Measurements from ENCODE around the gene MUC4. TPM values are rescaled to one million over a fixed set of nuclear protein-coding genes. Genes with fewer than 3 reads are reported as not detected.
"Not testable (repeated sequence)": the region's sequence is repeated elsewhere in the genome, so short reads cannot be mapped to it uniquely, and the experiment has no call there.

The MUC4 gene
- total RNA-seq, 4 donors from 2014 or later = 0.19 to 3.0 (median 0.47) TPM; not detected in 1

DNA sequence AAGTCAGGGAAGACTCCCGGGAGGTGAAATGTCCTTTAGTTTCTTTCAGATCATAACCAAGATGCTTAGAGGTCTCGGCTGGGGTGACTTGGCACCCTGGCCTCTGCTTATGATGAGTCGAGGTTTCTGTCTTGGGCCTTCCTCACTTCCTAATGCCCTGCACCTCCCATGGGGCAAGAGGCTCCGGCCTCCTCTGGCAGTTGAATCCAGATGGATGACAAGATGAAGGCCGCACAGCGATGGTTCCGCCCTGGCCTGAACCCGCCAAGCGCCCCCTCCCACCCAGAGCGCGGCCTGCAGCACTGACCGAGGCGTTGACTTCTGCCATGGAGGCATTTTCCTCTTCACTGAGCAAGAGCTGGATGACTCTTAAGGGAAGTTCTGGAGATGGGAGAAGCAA, 59.7 kb downstream of the MUC4 start:
- Histone ChIP-seq H3K27ac (no peak overlapping the region), H3K9me3 (no peaks in the 10 kb centered on the region), H3K27me3 (peaks cover 81% of the 10 kb centered on the region), H3K36me3 (no peaks in the 10 kb centered on the region), H3K4me1 (peaks cover 0 to 10% (median 3%) of the 10 kb centered on the region in 3 donors), H3K4me3 (no peak overlapping the region)
- WGBS, 2 donors (ENCODE audit: low coverage in 1 of 2) = no CpG with 5 or more reads among the region's 13 CpGs
- no peak for ATAC-seq
- TF ChIP-seq POLR2A (IDR thresholded peaks at IDR 0.05) (no peak), POLR2AphosphoS5 (IDR thresholded peaks at IDR 0.05) (no peak), CTCF (IDR thresholded peaks at IDR 0.05) (no peak), EP300 (IDR thresholded peaks at IDR 0.05) (no peak)

- Histone ChIP-seq H3K27ac (no peak overlapping the region), H3K36me3 (no peaks in the 10 kb centered on the region), H3K4me1 (peaks cover 0 to 6% (median 3%) of the 10 kb centered on the region in 3 donors), H3K27me3 (peaks cover 76% of the 10 kb centered on the region), H3K4me3 (no peak overlapping the region), H3K9me3 (no peaks in the 10 kb centered on the region)
- TF ChIP-seq CTCF (IDR thresholded peaks at IDR 0.05) (no peak), EP300 (IDR thresholded peaks at IDR 0.05) (no peak), POLR2A (IDR thresholded peaks at IDR 0.05) (no peak), POLR2AphosphoS5 (IDR thresholded peaks at IDR 0.05) (no peak)
- WGBS, 2 donors (ENCODE audit: low coverage in 1 of 2) = 82 to 95% methylated on average over 4 to 6 of the region's 7 CpGs
- no peak for ATAC-seq
Measured at GRCh38 chr3:195751560-195751959, 60.2 kb downstream of the MUC4 start.

DNA sequence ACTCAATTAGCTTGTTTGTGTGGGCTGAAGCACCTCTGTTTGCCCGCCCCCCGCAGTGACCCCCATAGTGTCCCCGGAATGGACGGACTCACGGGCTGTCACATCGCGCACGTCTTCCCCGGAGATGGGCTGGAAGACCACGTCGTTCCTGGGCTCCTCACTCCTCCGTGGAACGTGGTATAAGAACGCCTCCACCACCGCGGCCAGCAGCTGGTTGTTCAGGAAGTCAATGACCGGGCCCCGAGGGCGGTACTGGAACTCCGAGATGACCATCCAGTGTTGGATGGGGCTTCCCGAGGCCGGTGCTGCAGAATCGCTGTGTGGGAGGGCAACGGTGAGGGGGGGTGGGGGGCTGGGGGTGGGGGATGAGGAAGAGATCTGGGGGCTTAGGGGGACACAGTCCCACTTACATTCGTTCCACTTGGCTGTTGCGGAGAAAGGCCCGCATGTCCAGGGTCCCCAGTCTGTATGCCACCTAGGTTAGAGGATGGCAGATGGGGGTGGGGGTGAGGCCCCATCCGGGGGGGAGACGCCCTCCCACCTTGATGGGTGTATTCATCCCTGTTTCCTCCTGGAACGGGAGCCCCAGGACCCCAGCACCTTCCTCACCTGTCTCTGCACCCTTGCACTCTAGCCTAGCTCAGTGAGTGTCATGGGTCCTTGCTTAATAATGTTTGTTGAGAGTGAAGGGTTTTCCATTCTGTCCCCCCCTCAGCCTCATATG, 60.8 kb downstream of the MUC4 start:
- Histone ChIP-seq H3K4me1 (peaks cover 0 to 6% (median 3%) of the 10 kb centered on the region in 3 donors), H3K27me3 (peaks cover 69% of the 10 kb centered on the region), H3K27ac (no peak overlapping the region), H3K36me3 (no peaks in the 10 kb centered on the region), H3K9me3 (no peaks in the 10 kb centered on the region), H3K4me3 (no peak overlapping the region)
- WGBS, 2 donors (ENCODE audit: low coverage in 1 of 2) = 79 to 100% methylated on average over 1 to 2 of the region's 30 CpGs
- ATAC-seq = no peak
- TF ChIP-seq POLR2A (IDR thresholded peaks at IDR 0.05) = no peak
- no peak for TF ChIP-seq POLR2AphosphoS5 (IDR thresholded peaks at IDR 0.05)
- TF ChIP-seq CTCF (IDR thresholded peaks at IDR 0.05) = no peak
- no peak for TF ChIP-seq EP300 (IDR thresholded peaks at IDR 0.05)

GRCh38 chr3:195749101-195749500, 62.6 kb downstream of the MUC4 start:
- ATAC-seq, H3K9me3 ChIP-seq, H3K4me1 ChIP-seq, H3K36me3 ChIP-seq, H3K27ac ChIP-seq, H3K4me3 ChIP-seq: not testable (repeated sequence)
- 70 to 83% methylated on average over 5 of the region's 5 CpGs for WGBS, 2 donors (ENCODE audit: low coverage in 1 of 2)
- H3K27me3 ChIP-seq = peaks cover 54% of the 10 kb centered on the region

DNA sequence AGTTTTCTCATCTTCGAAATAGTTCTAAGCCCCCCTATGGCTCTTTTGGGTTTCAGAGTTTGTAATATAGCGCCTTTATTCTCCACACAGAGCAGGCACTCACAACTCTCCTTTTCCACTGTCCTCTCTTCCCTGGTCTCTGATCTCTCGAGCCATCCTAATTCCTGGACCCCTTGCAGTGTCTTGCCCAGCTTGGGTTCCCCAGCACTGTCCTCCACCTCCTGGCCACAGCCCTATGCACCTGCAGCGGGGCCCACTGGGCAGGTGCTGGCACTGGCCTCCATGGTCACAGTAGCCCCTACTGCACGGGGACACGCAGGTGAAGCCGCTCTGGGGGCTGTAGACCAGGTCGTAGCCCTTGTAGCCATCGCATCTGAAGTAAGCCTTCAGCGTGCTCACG, 63.1 kb downstream of the MUC4 start:
- Histone ChIP-seq H3K9me3 (no peaks in the 10 kb centered on the region), H3K27me3 (peaks cover 49% of the 10 kb centered on the region), H3K4me1 (peaks cover 0 to 6% (median 3%) of the 10 kb centered on the region in 3 donors), H3K27ac (no peak overlapping the region), H3K4me3 (no peak overlapping the region), H3K36me3 (no peaks in the 10 kb centered on the region)
- TF ChIP-seq CTCF (IDR thresholded peaks at IDR 0.05) = no peak
- TF ChIP-seq POLR2AphosphoS5 (IDR thresholded peaks at IDR 0.05) = no peak
- TF ChIP-seq POLR2A (IDR thresholded peaks at IDR 0.05) = no peak
- TF ChIP-seq EP300 (IDR thresholded peaks at IDR 0.05) = no peak
- 91 to 96% methylated on average over 7 to 11 of the region's 11 CpGs for WGBS, 2 donors (ENCODE audit: low coverage in 1 of 2)
- ATAC-seq = no peak

All from gastroesophageal sphincter (tissue), 4 donors.